ENCODE measurements around the gene IL4R.

IL4R gene

GRCh38 chr16:27340654-27341053 lies 26.9 kb downstream of the IL4R start:
- no peak overlapping the region for H2BK5ac ChIP-seq (ENCODE audit: low read depth, low read length, poor library complexity, severe bottlenecking)
- no peak overlapping the region for H3K4me3 ChIP-seq (ENCODE audit: insufficient read depth in 1 of 2, low read depth in 1 of 2, low read length in 2 of 2)
- H3K14ac ChIP-seq (ENCODE audit: low read length in 2 of 2), result no peak overlapping the region
- no peak overlapping the region for H2AK5ac ChIP-seq (ENCODE audit: low read length, severe bottlenecking)
- no peaks in the 10 kb centered on the region for H3K9me3 ChIP-seq (ENCODE audit: control insufficient read depth, low read length)
- H2BK12ac ChIP-seq (ENCODE audit: low read length in 2 of 2), result no peak overlapping the region
- H3K27ac ChIP-seq (ENCODE audit: low read length, poor library complexity, severe bottlenecking), result no peak overlapping the region
- peaks cover 43% of the 10 kb centered on the region for H3K79me1 ChIP-seq (replicated peaks; ENCODE audit: low read length, poor library complexity, severe bottlenecking)
- no peak overlapping the region for H3K4me2 ChIP-seq (ENCODE audit: low read length, poor library complexity, severe bottlenecking)
- no peak overlapping the region for H3K9ac ChIP-seq (ENCODE audit: low read length)
- no peak overlapping the region for H2BK120ac ChIP-seq (ENCODE audit: low read depth, low read length)
- no peak overlapping the region for H2AFZ ChIP-seq (ENCODE audit: low read depth, low read length)
- no peak for DNase-seq
- H3K36me3 ChIP-seq (ENCODE audit: control insufficient read depth in 1 of 2, insufficient read depth in 2 of 2, low read depth in 1 of 2, low read length in 2 of 2), result peaks cover 63 to 75% of the 10 kb centered on the region in 2 experiments
- no peaks in the 10 kb centered on the region for H3K27me3 ChIP-seq (ENCODE audit: control insufficient read depth in 1 of 2, insufficient read depth in 1 of 2, low read length in 2 of 2)
- no peak overlapping the region for H3K23ac ChIP-seq (ENCODE audit: low read length in 2 of 2)
- no peak overlapping the region for H3K4ac ChIP-seq (ENCODE audit: low read depth in 1 of 2, low read length in 2 of 2)
- H4K8ac ChIP-seq (ENCODE audit: low read length), result peak overlapping the region; percentile 24
- H3K18ac ChIP-seq (ENCODE audit: low read depth in 1 of 2, low read length in 2 of 2), result no peak overlapping the region
- peaks cover 7% of the 10 kb centered on the region for H3K4me1 ChIP-seq (ENCODE audit: control insufficient read depth, insufficient read depth, low read depth, low read length)
- H4K91ac ChIP-seq (ENCODE audit: low read length), result no peak overlapping the region
- H2BK15ac ChIP-seq (ENCODE audit: low read depth, poor library complexity, severe bottlenecking), result no peak overlapping the region
- WGBS, result 94% methylated on average over 6 of the region's 6 CpGs

- Histone ChIP-seq H3K4me1 (ENCODE audit: control insufficient read depth, insufficient read depth, low read depth, low read length) (peaks cover 7% of the 10 kb centered on the region), H3K27me3 (ENCODE audit: control insufficient read depth in 1 of 2, insufficient read depth in 1 of 2, low read length in 2 of 2) (no peaks in the 10 kb centered on the region), H3K36me3 (ENCODE audit: control insufficient read depth in 1 of 2, insufficient read depth in 2 of 2, low read depth in 1 of 2, low read length in 2 of 2) (peaks cover 72 to 84% of the 10 kb centered on the region in 2 experiments), H2AFZ (ENCODE audit: low read depth, low read length) (no peak overlapping the region), H3K23ac (ENCODE audit: low read length in 2 of 2) (no peak overlapping the region), H2BK15ac (ENCODE audit: low read depth, poor library complexity, severe bottlenecking) (no peak overlapping the region), H2BK12ac (ENCODE audit: low read length in 2 of 2) (no peak overlapping the region), H3K27ac (ENCODE audit: low read length, poor library complexity, severe bottlenecking) (no peak overlapping the region), H2BK5ac (ENCODE audit: low read depth, low read length, poor library complexity, severe bottlenecking) (no peak overlapping the region), H3K79me1 (replicated peaks; ENCODE audit: low read length, poor library complexity, severe bottlenecking) (peaks cover 46% of the 10 kb centered on the region), H3K18ac (ENCODE audit: low read depth in 1 of 2, low read length in 2 of 2) (no peak overlapping the region), H3K4me2 (ENCODE audit: low read length, poor library complexity, severe bottlenecking) (no peak overlapping the region), H3K14ac (ENCODE audit: low read length in 2 of 2) (no peak overlapping the region), H3K4me3 (ENCODE audit: insufficient read depth in 1 of 2, low read depth in 1 of 2, low read length in 2 of 2) (no peak overlapping the region), H4K91ac (ENCODE audit: low read length) (no peak overlapping the region), H3K9ac (ENCODE audit: low read length) (no peak overlapping the region), H4K8ac (ENCODE audit: low read length) (no peak overlapping the region), H3K4ac (ENCODE audit: low read depth in 1 of 2, low read length in 2 of 2) (no peak overlapping the region), H2AK5ac (ENCODE audit: low read length, severe bottlenecking) (no peak overlapping the region), H2BK120ac (ENCODE audit: low read depth, low read length) (no peak overlapping the region), H3K9me3 (ENCODE audit: control insufficient read depth, low read length) (no peaks in the 10 kb centered on the region)
- DNase-seq, result no peak
- over 99% methylated on average over 8 of the region's 9 CpGs for WGBS
These were observed 27.8 kb downstream of the IL4R start for GRCh38 chr16:27341549-27341948.

DNA sequence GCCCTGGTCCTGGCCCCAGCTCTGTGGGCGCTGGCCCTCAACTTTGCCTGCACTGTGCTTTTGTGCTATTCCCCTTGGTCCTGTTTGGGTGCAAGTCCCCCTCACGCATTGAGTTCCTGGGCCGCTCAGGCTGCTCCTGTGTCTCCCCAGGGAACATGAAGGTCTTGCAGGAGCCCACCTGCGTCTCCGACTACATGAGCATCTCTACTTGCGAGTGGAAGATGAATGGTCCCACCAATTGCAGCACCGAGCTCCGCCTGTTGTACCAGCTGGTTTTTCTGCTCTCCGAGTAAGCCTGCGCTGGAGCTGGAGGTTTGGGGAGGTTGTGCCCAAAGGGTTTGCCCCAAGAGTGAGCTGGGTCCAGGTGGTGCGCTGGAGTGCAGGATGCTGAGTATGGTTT lies 28.2 kb downstream of the IL4R start:
- DNase-seq, result no peak
- H2BK120ac ChIP-seq (ENCODE audit: low read depth, low read length), result no peak overlapping the region
- peaks cover 47% of the 10 kb centered on the region for H3K79me1 ChIP-seq (replicated peaks; ENCODE audit: low read length, poor library complexity, severe bottlenecking)
- H2AFZ ChIP-seq (ENCODE audit: low read depth, low read length), result no peak overlapping the region
- H3K9me3 ChIP-seq (ENCODE audit: control insufficient read depth, low read length), result no peaks in the 10 kb centered on the region
- H3K27me3 ChIP-seq (ENCODE audit: control insufficient read depth in 1 of 2, insufficient read depth in 1 of 2, low read length in 2 of 2), result no peaks in the 10 kb centered on the region
- H3K23ac ChIP-seq (ENCODE audit: low read length in 2 of 2), result no peak overlapping the region
- H2BK5ac ChIP-seq (ENCODE audit: low read depth, low read length, poor library complexity, severe bottlenecking), result no peak overlapping the region
- H2BK15ac ChIP-seq (ENCODE audit: low read depth, poor library complexity, severe bottlenecking), result no peak overlapping the region
- H3K4ac ChIP-seq (ENCODE audit: low read depth in 1 of 2, low read length in 2 of 2), result no peak overlapping the region
- no peak overlapping the region for H3K4me2 ChIP-seq (ENCODE audit: low read length, poor library complexity, severe bottlenecking)
- H3K27ac ChIP-seq (ENCODE audit: low read length, poor library complexity, severe bottlenecking), result no peak overlapping the region
- H4K91ac ChIP-seq (ENCODE audit: low read length), result no peak overlapping the region
- H4K8ac ChIP-seq (ENCODE audit: low read length), result no peak overlapping the region
- no peak overlapping the region for H3K4me3 ChIP-seq (ENCODE audit: insufficient read depth in 1 of 2, low read depth in 1 of 2, low read length in 2 of 2)
- no peak overlapping the region for H2AK5ac ChIP-seq (ENCODE audit: low read length, severe bottlenecking)
- 93% methylated on average over 11 of the region's 11 CpGs for WGBS
- peak overlapping the region in 1 of 2 experiments; percentile 10 for H2BK12ac ChIP-seq (ENCODE audit: low read length in 2 of 2)
- H3K4me1 ChIP-seq (ENCODE audit: control insufficient read depth, insufficient read depth, low read depth, low read length), result peaks cover 7% of the 10 kb centered on the region
- peaks cover 76 to 88% of the 10 kb centered on the region in 2 experiments for H3K36me3 ChIP-seq (ENCODE audit: control insufficient read depth in 1 of 2, insufficient read depth in 2 of 2, low read depth in 1 of 2, low read length in 2 of 2)
- no peak overlapping the region for H3K18ac ChIP-seq (ENCODE audit: low read depth in 1 of 2, low read length in 2 of 2)
- no peak overlapping the region for H3K9ac ChIP-seq (ENCODE audit: low read length)
- H3K14ac ChIP-seq (ENCODE audit: low read length in 2 of 2), result no peak overlapping the region

DNA sequence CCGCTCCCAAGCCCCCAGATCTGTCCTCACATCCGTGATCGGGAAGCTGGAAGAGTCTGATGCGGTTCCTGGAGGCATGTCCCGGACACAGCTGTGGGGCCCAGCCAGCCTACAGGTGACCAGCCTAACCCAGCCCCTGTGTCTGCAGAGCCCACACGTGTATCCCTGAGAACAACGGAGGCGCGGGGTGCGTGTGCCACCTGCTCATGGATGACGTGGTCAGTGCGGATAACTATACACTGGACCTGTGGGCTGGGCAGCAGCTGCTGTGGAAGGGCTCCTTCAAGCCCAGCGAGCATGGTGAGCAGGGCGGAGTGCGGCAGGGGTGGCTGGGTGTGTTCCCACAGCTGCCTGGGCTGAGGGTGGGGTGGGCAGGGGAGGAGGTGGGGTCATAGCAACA lies 30.9 kb downstream of the IL4R start:
- peak overlapping the region; percentile 3 for H4K91ac ChIP-seq (ENCODE audit: low read length)
- no peak overlapping the region for H2BK5ac ChIP-seq (ENCODE audit: low read depth, low read length, poor library complexity, severe bottlenecking)
- no peak overlapping the region for H3K18ac ChIP-seq (ENCODE audit: low read depth in 1 of 2, low read length in 2 of 2)
- H3K23ac ChIP-seq (ENCODE audit: low read length in 2 of 2), result no peak overlapping the region
- H3K4me3 ChIP-seq (ENCODE audit: insufficient read depth in 1 of 2, low read depth in 1 of 2, low read length in 2 of 2), result no peak overlapping the region
- no peak overlapping the region for H3K9ac ChIP-seq (ENCODE audit: low read length)
- H2BK15ac ChIP-seq (ENCODE audit: low read depth, poor library complexity, severe bottlenecking), result no peak overlapping the region
- DNase-seq, result no peak
- H4K8ac ChIP-seq (ENCODE audit: low read length), result no peak overlapping the region
- no peak overlapping the region for H3K27ac ChIP-seq (ENCODE audit: low read length, poor library complexity, severe bottlenecking)
- peaks cover 86 to 96% of the 10 kb centered on the region in 2 experiments for H3K36me3 ChIP-seq (ENCODE audit: control insufficient read depth in 1 of 2, insufficient read depth in 2 of 2, low read depth in 1 of 2, low read length in 2 of 2)
- H3K14ac ChIP-seq (ENCODE audit: low read length in 2 of 2), result no peak overlapping the region
- no peak overlapping the region for H2BK120ac ChIP-seq (ENCODE audit: low read depth, low read length)
- H3K9me3 ChIP-seq (ENCODE audit: control insufficient read depth, low read length), result no peaks in the 10 kb centered on the region
- H3K79me1 ChIP-seq (replicated peaks; ENCODE audit: low read length, poor library complexity, severe bottlenecking), result peaks cover 57% of the 10 kb centered on the region
- H2AFZ ChIP-seq (ENCODE audit: low read depth, low read length), result no peak overlapping the region
- no peak overlapping the region for H2BK12ac ChIP-seq (ENCODE audit: low read length in 2 of 2)
- H3K4me1 ChIP-seq (ENCODE audit: control insufficient read depth, insufficient read depth, low read depth, low read length), result peaks cover 7% of the 10 kb centered on the region
- no peak overlapping the region for H3K4ac ChIP-seq (ENCODE audit: low read depth in 1 of 2, low read length in 2 of 2)
- 99% methylated on average over 15 of the region's 15 CpGs for WGBS
- H3K27me3 ChIP-seq (ENCODE audit: control insufficient read depth in 1 of 2, insufficient read depth in 1 of 2, low read length in 2 of 2), result no peaks in the 10 kb centered on the region
- no peak overlapping the region for H3K4me2 ChIP-seq (ENCODE audit: low read length, poor library complexity, severe bottlenecking)
- no peak overlapping the region for H2AK5ac ChIP-seq (ENCODE audit: low read length, severe bottlenecking)
